NCI-H1930 (cell line): ENCODE data around the gene STAT6.

Experiments
- DNase-seq, 2 experiments: peaks; one replicate each; lab custom pipeline; 2025; lab: John Stamatoyannopoulos, UW

The STAT6 gene

GRCh38 chr12:57048423-57049118 lies 62.6 kb downstream of the STAT6 start:
- no peak for DNase-seq

DNA sequence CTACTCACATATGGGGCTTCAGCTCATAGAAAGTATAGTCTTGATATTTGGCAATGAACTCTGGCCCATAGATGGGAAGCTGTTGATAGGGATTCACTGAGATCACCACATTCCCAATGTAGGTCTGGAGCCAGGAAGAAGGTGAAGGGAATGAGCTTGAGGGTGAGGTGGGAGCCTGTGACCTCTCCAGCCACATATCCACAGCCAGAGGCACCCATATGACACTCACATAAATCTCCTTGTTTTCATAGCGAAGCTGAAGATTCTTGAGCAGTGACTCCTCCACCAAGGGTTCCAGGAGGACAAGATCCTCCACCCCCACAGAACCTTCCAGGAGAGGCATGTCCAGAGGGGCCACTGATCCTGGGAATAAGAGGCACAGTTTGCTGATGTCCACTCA lies 63.2 kb downstream of the STAT6 start:
- DNase-seq, result no peak

GRCh38 chr12:57046947-57047890 lies 63.9 kb downstream of the STAT6 start:
- DNase-seq, result no peak

GRCh38 chr12:57046086-57046791 lies 64.9 kb downstream of the STAT6 start:
- no peak for DNase-seq
